ENCODE data around the gene TMEM219.

GRCh38 chr16:29975811-29976511 is 14.1 kb downstream of the TMEM219 start:
- TF ChIP-seq CTCF (IDR thresholded peaks at IDR 0.05; ENCODE audit: poor library complexity): no peak
- TF ChIP-seq EZH2phosphoT487 (IDR thresholded peaks at IDR 0.05; ENCODE audit: low read depth, severe bottlenecking, unreplicated experiment): no peak
- TF ChIP-seq EZH2 (IDR thresholded peaks at IDR 0.05; ENCODE audit: borderline replicate concordance): no peak
